Measurements from ENCODE around the gene LDAH. TPM values are rescaled to one million over a fixed set of nuclear protein-coding genes. Genes with fewer than 3 reads are reported as not detected.

Gene LDAH
- polyA plus RNA-seq, 2 of the 4 experiments (the other 2 are of a cell fraction) = 29.6 to 42.4 TPM

DNA sequence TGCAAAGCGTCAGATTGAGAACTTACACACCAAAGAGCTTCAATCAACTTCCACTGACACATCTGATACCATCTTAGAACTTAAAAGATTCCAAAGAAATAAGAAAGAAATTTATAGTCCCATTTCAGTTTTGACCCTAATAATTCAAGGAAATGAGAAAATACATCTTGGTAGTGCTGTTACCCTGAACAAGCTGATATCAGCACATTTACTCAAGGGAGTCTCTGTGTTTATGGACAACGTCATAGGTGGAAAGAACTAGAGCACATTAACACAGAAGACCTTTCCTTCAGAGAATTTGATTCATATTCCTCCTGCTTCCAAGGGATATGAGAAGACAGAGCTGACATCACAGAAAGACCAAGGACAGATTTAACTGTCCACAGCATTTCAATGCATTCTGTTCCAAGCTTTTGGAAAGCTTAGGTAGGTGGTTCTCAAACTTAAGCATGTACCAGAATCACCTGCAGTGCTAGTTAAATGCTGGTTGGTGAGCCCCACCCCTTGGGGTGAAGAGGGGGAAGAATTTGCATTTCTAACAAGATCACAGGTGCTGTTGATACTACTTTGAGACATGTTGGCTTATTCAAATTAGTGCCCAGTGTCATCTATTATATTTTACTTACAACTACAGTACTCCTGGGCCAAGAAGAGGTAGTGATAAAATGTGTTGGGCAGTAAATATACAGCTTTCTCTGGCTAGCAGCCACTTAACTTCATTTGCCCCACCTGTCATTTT is 59.8 kb downstream of the LDAH start:
- H3K4me1 ChIP-seq = no peaks in the 10 kb centered on the region
- ATAC-seq = no peak
- POLR2A ChIA-PET = no interaction called here
- no peak overlapping the region for H3K4me2 ChIP-seq
- no peak for DNase-seq (ENCODE audit: low read depth in 1 of 2, low spot score in 1 of 2)
- H3K9me3 ChIP-seq = no peaks in the 10 kb centered on the region
- H3K4me3 ChIP-seq = no peak overlapping the region
- WGBS (ENCODE audit: missing lambda C conversion rate) = 93% methylated on average over 2 of the region's 2 CpGs
- FAIRE-seq = peak; percentile 56
- TF ChIP-seq JUNB (IDR thresholded peaks at IDR 0.05) (no peak), MAFK (IDR thresholded peaks at IDR 0.05; ENCODE audit: partially characterized antibody) (peak; percentile 70)
- no peak overlapping the region for H3K27ac ChIP-seq
- CTCF ChIA-PET = interaction anchor here (0.8 to 1.9 kb wide), 2 partner anchors 19 to 200 kb away, joined by 3 to 9 read pairs; no protein-coding TSS in a partner anchor

DNA sequence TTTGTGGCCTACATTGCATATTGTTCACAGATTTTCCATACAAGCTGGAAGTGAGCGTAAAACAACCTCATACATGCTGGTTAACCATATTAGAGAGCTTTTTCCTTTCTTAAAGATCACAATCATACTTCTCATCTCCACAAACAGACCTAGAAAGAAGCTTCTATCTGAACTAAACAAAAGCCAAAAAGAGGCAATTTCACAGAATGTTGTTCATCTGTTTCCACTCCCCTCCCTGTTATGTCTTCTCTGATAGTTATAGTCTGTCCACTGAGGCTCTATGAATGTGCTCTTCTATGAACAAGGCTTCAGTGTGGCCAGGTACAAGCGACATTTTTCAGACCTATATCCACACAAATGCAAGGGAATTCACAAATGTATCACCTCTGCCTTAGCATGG is 63.4 kb downstream of the LDAH start:
- FAIRE-seq (no peak), ATAC-seq (no peak), DNase-seq (ENCODE audit: low read depth in 1 of 2, low spot score in 1 of 2) (no peak)
- Histone ChIP-seq H3K9me3 (no peaks in the 10 kb centered on the region), H3K4me2 (no peak overlapping the region), H3K4me1 (no peaks in the 10 kb centered on the region), H3K4me3 (no peak overlapping the region), H3K27ac (no peak overlapping the region)
- ChIA-PET POLR2A (no interaction called here), CTCF (interaction anchor here (1.1 to 2.2 kb wide), 4 partner anchors 12 to 98 kb away, joined by 3 to 7 read pairs (median 4); no protein-coding TSS in a partner anchor)
- WGBS (ENCODE audit: missing lambda C conversion rate) = 91% methylated on average over 2 of the region's 2 CpGs
- no peak for TF ChIP-seq CEBPB (IDR thresholded peaks at IDR 0.05)
- no peak for TF ChIP-seq RAD21 (conservative IDR thresholded peaks at IDR 0.05 in 1 of 2, IDR thresholded peaks at IDR 0.05 in 1 of 2)
- TF ChIP-seq HEYL (CRISPR knock-in tag; IDR thresholded peaks at IDR 0.05) = no peak
- TF ChIP-seq FOSB (CRISPR knock-in tag; IDR thresholded peaks at IDR 0.05) = no peak
- no peak for TF ChIP-seq KDM5A (IDR thresholded peaks at IDR 0.05)
- no peak for TF ChIP-seq CHD4 (IDR thresholded peaks at IDR 0.05; ENCODE audit: borderline replicate concordance)
- TF ChIP-seq SREBF2 (IDR thresholded peaks at IDR 0.05) = no peak
- TF ChIP-seq, protein P1, sequence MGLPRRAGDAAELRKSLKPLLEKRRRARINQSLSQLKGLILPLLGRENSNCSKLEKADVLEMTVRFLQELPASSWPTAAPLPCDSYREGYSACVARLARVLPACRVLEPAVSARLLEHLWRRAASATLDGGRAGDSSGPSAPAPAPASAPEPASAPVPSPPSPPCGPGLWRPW (IDR thresholded peaks at IDR 0.05) = no peak

DNA sequence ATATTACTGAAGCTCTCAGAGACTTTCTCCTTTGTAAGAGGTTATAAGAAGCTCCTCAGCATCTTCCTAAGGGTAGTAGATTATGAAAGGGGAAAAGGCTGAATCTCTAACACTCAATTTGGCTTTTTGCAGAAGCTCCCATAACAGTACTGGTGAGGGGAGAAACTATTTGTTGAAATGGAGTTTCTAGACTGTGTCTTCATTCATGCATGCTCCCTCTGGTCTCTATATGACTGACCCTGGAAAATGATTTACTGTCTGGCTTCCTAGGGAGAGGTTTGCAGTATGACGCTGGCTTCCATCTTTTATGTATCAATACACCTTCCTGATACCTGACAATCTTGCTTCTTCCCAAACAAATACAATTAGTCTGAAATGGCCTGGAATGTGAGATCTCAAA is 63.9 kb downstream of the LDAH start:
- TF ChIP-seq NR3C1 (IDR thresholded peaks at IDR 0.05) (no peak), EP300 (IDR thresholded peaks at IDR 0.05) (no peak)
- no peak overlapping the region for H3K27ac ChIP-seq
- DNase-seq (ENCODE audit: low read depth in 1 of 2, low spot score in 1 of 2) (no peak), ATAC-seq (no peak), FAIRE-seq (no peak)
- no peak overlapping the region for H3K4me2 ChIP-seq
- H3K4me3 ChIP-seq = no peak overlapping the region
- H3K4me1 ChIP-seq = no peaks in the 10 kb centered on the region
- WGBS (ENCODE audit: missing lambda C conversion rate) = 97% methylated on average over 1 of the region's 1 CpG
- POLR2A ChIA-PET = no interaction called here
- no peaks in the 10 kb centered on the region for H3K9me3 ChIP-seq
- CTCF ChIA-PET = interaction anchor here (1.1 to 2.2 kb wide), 4 partner anchors 10 to 98 kb away, joined by 3 to 7 read pairs (median 4); no protein-coding TSS in a partner anchor

DNA sequence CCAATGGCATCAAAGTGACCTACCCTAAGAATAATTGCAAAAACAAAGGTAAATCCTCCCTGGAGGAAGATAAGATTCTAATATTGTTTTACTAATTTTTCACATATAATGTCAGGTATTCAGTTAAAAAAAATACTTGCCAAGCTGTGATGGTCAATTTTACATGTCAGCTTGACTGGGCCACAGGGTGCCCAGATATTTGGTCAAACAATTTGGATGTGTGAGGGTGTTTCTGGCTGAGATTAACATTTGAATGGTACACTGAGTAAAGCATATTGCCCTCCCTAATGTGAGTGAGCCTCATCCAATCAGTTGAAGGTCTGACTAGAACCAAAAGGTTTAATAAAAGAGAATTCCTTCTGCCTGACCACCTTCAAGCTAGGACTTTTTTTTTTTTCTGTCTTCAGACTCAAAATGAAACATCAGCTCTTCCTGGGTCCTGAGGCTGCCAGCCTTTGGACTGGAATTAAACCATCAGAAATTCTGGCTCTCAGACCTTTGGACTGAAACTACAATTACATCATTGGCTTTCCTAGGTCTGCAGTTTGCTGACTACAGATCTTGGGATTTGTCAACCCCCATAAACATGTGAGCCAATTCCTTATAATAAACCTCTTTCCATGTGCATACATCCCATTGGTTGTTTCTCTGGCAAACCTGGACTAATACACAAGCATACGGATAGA is 65.4 kb downstream of the LDAH start:
- Histone ChIP-seq H3K4me2 (no peak overlapping the region), H3K4me1 (no peaks in the 10 kb centered on the region), H3K9me3 (no peaks in the 10 kb centered on the region; the same call in 2 of the 3 replicates), H3K27ac (no peak overlapping the region), H3K4me3 (no peak overlapping the region)
- WGBS (ENCODE audit: missing lambda C conversion rate) = 84% methylated on average over 1 of the region's 1 CpG
- no peak for DNase-seq (ENCODE audit: low read depth in 1 of 2, low spot score in 1 of 2)
- POLR2A ChIA-PET = no interaction called here
- ATAC-seq = no peak
- no peak for FAIRE-seq
- CTCF ChIA-PET = interaction anchor here (0.6 to 2.2 kb wide), 7 partner anchors 9 to 1492 kb away, joined by 3 to 7 read pairs (median 4); no protein-coding TSS in a partner anchor
- TF ChIP-seq TP53 (CRISPR knock-in tag; IDR thresholded peaks at IDR 0.05) (no peak), ZSCAN20 (CRISPR knock-in tag; IDR thresholded peaks at IDR 0.05) (no peak), FOSB (CRISPR knock-in tag; IDR thresholded peaks at IDR 0.05) (no peak), GATA3 (IDR thresholded peaks at IDR 0.05; ENCODE audit: borderline replicate concordance) (no peak), KDM5A (IDR thresholded peaks at IDR 0.05) (no peak), NR3C1 (IDR thresholded peaks at IDR 0.05) (no peak), POLR2AphosphoS2 (conservative IDR thresholded peaks at IDR 0.05; ENCODE audit: low read length) (no peak), FOXS1 (CRISPR knock-in tag; IDR thresholded peaks at IDR 0.05) (no peak), RFX5 (IDR thresholded peaks at IDR 0.05) (no peak), CBX8 (IDR thresholded peaks at IDR 0.05) (no peak), RAD21 (conservative IDR thresholded peaks at IDR 0.05 in 1 of 2, IDR thresholded peaks at IDR 0.05 in 1 of 2) (no peak), MAZ (IDR thresholded peaks at IDR 0.05; ENCODE audit: borderline replicate concordance, low read depth, low read length) (no peak), JUN (IDR thresholded peaks at IDR 0.05) (no peak), CEBPB (IDR thresholded peaks at IDR 0.05) (no peak)
- TF ChIP-seq, protein P2, sequence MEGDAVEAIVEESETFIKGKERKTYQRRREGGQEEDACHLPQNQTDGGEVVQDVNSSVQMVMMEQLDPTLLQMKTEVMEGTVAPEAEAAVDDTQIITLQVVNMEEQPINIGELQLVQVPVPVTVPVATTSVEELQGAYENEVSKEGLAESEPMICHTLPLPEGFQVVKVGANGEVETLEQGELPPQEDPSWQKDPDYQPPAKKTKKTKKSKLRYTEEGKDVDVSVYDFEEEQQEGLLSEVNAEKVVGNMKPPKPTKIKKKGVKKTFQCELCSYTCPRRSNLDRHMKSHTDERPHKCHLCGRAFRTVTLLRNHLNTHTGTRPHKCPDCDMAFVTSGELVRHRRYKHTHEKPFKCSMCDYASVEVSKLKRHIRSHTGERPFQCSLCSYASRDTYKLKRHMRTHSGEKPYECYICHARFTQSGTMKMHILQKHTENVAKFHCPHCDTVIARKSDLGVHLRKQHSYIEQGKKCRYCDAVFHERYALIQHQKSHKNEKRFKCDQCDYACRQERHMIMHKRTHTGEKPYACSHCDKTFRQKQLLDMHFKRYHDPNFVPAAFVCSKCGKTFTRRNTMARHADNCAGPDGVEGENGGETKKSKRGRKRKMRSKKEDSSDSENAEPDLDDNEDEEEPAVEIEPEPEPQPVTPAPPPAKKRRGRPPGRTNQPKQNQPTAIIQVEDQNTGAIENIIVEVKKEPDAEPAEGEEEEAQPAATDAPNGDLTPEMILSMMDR (IDR thresholded peaks at IDR 0.05) = no peak
- TF ChIP-seq, protein P3, sequence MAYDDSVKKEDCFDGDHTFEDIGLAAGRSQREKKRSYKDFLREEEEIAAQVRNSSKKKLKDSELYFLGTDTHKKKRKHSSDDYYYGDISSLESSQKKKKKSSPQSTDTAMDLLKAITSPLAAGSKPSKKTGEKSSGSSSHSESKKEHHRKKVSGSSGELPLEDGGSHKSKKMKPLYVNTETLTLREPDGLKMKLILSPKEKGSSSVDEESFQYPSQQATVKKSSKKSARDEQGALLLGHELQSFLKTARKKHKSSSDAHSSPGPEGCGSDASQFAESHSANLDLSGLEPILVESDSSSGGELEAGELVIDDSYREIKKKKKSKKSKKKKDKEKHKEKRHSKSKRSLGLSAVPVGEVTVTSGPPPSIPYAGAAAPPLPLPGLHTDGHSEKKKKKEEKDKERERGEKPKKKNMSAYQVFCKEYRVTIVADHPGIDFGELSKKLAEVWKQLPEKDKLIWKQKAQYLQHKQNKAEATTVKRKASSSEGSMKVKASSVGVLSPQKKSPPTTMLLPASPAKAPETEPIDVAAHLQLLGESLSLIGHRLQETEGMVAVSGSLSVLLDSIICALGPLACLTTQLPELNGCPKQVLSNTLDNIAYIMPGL (CRISPR knock-in tag; IDR thresholded peaks at IDR 0.05; ENCODE audit: borderline replicate concordance) = no peak

Measured in A549 (cell line).